Fibroblast of the aortic adventitia (primary cell): Measurements from ENCODE around the gene WDR38. TPM values are rescaled to one million over a fixed set of nuclear protein-coding genes. Genes with fewer than 3 reads are reported as not detected.

ENCODE experiments used
- DNase-seq: peaks from one replicate; pipeline ENCODE4 v3.0.0-alpha.2; 2010; ENCODE audit warnings: low read depth
- H3K4me3 ChIP-seq: 2 replicates; pipeline ENCODE4 v1.5.1; 2011; ENCODE audit warnings: low read depth, mild to moderate bottlenecking, control low read depth, low read length, moderate library complexity
- total RNA-seq: library from RNA; depleted of rRNA; stranded (reverse); fragments of >200 nt; gene quantifications from 2 replicates; pipeline ENCODE4 v1.2.3, GENCODE V29; 2012; ENCODE audit warnings: low replicate concordance
- TF ChIP-seq, protein P1 (sequence below): IDR thresholded peaks from 2 replicates; pipeline ENCODE4 v1.5.1; 2011; ENCODE audit warnings: mild to moderate bottlenecking, low read length, control low read depth, inconsistent platforms; ENCODE audit not compliant: insufficient read depth

Gene WDR38
- total RNA-seq, 1 donor, result not detected

DNA sequence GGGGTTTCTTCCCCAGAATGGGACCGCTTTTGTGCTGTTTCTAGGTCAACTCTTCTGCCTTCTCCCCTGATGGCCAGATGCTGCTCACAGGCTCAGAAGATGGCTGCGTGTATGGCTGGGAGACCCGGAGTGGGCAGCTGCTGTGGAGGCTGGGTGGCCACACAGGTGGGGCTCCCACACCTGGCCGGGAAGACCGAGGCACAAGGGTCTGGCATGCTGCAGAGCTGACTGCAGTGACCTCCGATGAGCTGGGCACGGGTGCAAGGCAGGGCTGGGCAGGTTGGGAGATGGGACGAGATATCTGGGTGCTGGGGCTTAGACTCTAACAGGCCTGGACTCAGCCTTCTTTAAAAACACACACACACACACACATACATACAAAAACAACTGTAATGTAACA, 901 bp downstream of the WDR38 start:
- no peak for DNase-seq

DNA sequence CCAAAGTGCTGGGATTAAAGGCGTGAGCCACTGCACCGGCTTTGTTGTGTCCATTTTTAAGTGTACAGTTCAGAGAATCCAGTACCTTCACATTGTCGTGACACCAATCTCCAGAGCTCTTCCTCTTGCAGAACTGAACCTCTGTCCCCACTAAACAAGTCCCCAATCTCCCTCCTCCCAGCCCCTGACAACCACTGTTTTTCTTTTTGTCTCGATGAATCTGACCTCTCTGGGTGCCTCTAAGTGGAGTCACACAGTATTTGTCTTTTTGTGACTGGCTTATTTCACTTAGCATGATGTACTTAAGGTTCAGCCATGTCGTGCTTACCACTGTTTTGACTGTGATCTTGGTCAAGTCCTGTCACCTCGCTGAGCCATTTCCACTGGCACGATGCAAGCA, 1.6 kb downstream of the WDR38 start:
- TF ChIP-seq, protein P1, sequence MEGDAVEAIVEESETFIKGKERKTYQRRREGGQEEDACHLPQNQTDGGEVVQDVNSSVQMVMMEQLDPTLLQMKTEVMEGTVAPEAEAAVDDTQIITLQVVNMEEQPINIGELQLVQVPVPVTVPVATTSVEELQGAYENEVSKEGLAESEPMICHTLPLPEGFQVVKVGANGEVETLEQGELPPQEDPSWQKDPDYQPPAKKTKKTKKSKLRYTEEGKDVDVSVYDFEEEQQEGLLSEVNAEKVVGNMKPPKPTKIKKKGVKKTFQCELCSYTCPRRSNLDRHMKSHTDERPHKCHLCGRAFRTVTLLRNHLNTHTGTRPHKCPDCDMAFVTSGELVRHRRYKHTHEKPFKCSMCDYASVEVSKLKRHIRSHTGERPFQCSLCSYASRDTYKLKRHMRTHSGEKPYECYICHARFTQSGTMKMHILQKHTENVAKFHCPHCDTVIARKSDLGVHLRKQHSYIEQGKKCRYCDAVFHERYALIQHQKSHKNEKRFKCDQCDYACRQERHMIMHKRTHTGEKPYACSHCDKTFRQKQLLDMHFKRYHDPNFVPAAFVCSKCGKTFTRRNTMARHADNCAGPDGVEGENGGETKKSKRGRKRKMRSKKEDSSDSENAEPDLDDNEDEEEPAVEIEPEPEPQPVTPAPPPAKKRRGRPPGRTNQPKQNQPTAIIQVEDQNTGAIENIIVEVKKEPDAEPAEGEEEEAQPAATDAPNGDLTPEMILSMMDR, result no peak
- H3K4me3 ChIP-seq, result no peak overlapping the region
- DNase-seq, result no peak

More for the DNA sequence above, 901 bp downstream of the WDR38 start:
- H3K4me3 ChIP-seq, result no peak overlapping the region
- TF ChIP-seq, protein P1, result no peak

DNA sequence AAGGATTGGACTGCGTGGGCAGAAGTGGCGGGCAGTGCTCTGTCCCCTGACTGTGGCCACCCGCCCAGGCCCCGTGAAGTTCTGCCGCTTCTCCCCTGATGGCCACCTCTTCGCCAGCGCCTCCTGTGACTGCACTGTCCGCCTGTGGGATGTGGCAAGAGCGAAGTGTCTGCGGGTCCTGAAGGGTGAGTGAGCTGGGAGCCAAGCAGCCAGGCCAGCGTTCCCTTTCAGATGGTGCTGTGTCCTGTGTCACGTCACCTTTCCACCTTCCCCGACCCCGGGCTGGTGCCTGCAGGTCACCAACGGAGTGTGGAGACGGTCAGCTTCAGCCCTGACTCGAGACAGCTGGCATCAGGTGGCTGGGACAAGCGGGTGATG, 2.3 kb downstream of the WDR38 start:
- DNase-seq, result no peak
- TF ChIP-seq, protein P1, result no peak
- H3K4me3 ChIP-seq, result no peak overlapping the region

DNA sequence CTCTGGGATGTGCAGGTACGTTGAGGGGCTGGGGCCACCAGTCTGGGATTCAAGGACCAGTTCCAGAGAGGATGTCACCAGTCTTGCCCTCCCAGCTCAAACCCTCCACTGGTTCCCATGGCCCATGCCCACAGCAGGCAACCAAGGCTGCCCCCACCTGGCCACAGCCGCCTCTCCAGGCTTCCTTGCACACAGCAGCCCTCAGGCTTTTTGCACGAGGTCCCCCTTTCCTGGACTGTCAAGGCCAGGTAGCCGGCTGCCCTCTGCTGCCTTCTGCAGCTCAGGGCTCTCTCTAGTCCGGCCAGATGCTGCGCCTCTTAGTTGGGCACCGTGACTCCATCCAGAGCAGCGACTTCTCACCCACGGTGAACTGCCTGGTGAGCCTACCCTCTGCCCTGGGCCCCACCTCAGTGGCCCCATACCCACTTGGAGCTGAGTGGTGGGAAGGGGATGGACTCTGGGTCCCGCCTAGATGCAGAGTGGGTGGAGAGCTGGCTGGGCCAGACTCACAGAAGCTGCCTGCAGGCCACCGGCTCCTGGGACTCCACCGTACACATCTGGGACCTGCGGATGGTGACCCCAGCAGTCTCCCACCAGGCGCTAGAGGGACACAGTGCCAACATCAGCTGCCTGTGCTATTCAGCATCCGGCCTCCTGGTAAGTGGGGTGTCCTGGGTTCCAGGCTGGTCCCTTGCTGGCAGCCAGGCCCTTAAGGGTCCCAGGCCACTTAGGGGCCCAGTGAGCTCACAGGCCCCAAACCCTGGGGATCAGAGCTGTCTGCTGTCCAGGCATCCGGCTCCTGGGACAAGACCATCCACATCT, 2.9 kb downstream of the WDR38 start:
- TF ChIP-seq, protein P1, result peak; percentile 42
- DNase-seq, result no peak
- no peak overlapping the region for H3K4me3 ChIP-seq

DNA sequence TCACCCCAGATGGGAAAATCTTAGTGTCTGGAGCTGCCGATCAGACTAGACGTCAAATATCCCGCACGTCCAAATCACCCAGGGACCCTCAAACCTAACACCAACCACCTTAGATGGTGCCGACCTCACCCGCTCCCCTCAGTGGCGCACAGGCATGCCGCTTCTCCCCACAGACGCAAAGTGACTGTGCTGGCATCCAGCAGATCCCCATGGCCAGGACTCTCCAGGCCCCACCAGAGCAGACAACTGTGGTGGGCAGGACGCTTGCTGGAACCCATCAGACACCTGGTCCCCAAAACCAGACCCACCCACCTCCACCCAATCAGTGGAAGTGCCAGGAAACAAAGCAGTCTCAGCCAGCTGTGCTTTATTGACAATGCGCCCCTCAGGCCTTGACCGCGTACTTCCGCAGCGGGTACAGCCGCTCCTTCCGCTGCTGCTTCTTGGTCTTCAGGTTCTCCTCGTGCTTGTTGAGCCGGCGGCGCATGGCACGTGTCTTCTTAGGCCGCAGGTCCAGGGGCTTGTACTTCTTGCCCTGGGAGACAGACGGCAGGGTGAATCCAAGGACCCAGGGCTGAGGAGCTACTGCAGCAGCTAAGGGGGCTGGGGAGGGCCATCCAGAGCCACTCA, 4.4 kb downstream of the WDR38 start:
- DNase-seq, result no peak
- TF ChIP-seq, protein P1, result no peak
- H3K4me3 ChIP-seq, result no peak overlapping the region

DNA sequence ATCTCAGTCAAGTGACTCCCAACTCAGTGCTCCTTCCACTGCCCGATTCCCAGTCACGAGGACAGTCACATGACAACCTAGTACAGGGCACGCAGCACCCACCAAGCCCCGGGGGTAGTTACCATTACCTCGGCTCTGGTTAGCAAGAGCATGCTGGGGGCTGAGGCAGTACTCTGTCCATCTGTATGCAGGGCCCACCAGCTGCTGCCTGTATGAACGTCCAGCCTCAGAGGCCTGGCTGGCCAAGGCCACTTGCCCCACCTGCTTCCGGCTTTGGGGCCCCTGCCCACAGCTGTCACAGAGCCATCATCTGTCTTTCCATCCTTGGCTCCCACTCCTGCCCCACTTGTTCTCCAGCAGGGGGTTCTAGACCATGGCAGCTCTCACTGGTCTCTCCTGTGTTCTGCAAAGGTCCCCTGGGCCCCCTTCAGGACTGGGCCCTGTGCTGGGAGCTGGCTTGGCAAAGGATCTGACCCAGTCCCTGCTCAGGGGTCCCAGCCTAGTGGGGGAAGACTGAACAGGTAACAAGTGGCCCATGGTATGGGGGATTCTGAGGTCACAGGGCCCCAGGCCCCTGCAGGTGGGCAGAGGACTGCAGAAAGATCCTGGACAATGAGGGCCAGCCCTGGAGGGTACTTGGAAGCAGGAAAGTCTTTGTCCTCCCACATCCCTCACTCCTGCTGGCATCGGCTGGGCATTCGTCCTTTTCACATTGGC, 5.2 kb downstream of the WDR38 start:
- no peak overlapping the region for H3K4me3 ChIP-seq
- no peak for DNase-seq
- TF ChIP-seq, protein P1, result no peak
